NCI-H1930 (cell line): ENCODE data around the gene TSEN54.

ENCODE experiments used
- DNase-seq, 2 experiments: peaks; one replicate each; lab custom pipeline; 2025; lab: John Stamatoyannopoulos, UW

The TSEN54 gene

GRCh38 chr17:75488693-75489510, 27.4 kb upstream of the TSEN54 start:
- no peak for DNase-seq

GRCh38 chr17:75489511-75489955, 26.8 kb upstream of the TSEN54 start:
- DNase-seq, result no peak

GRCh38 chr17:75490173-75490743, 26.1 kb upstream of the TSEN54 start:
- no peak for DNase-seq

DNA sequence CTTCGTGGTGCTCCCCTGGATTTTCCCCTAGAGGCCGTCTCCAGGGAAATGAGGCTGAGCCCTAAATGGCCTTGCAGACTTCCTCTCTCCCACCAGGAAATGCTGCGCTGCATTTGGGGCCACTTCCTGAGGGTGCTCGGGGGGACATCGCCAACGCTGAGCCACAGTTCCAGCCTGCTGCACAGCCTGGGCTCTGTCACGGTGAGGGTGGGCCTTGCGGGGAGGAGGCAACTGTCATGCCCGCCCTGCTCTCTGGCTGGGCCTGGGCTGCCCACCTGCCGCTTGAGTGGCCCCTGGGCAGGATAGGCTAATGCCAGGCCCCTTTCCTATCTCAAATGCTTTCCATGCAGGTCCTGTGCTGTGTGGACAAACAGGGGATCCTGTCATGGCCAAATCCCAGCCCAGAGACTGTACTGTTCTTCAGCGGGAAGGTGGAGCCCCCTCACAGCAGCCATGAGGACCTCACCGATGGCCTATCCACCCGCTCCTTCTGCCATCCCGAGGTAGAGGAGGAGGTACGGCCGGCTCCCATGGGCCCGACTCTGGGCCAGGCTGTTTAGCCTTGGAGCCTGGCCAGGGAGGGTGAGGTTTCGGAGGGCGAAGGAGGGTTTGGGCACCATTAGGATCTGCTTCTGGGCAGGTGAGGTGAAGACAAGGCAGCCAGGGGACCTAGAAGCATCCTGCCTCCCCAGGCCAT, 25.2 kb upstream of the TSEN54 start:
- DNase-seq, result no peak

DNA sequence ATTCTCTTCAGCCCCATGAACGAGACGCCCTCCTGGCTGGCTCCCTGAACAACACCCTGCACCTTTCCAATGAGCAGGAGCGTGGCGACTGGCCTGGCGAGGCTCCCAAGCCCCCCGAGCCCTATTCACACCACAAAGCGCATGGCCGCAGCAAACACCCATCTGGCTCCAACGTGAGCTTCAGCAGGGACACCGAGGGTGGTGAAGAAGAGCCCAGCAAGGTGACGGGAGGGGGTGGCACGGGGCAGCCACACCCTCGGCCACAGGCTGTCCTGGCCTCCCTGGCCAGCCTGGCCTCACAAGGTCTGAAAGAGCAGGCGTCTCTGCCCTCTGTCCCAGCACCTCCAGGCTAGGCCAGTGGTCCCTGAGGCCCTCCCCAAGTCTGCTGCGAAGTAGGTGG, 24.6 kb upstream of the TSEN54 start:
- no peak for DNase-seq

DNA sequence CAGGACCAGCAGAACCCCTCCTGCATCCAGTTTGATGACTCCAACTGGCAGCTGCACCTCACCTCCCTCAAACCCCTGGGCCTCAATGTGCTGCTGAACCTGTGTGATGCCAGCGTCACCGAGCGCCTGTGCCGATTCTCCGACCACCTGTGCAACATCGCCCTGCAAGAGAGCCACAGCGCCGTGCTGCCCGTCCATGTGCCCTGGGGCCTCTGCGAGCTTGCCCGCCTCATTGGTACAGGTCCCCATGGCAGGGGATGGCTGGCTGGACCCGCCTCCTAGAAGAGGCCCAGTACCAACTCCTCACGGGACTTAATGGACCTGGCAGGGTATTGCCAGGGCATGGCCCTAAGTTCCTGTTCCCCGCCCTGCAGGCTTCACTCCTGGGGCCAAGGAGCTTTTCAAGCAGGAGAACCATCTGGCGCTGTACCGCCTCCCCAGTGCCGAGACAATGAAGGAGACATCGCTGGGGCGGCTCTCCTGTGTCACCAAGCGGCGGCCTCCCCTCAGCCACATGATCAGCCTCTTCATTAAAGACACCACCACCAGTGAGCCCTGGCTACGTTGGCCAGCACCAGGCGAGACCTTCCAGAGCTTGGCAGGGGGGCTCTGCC, 23.7 kb upstream of the TSEN54 start:
- no peak for DNase-seq

GRCh38 chr17:75493476-75494129, 22.7 kb upstream of the TSEN54 start:
- DNase-seq, result no peak

DNA sequence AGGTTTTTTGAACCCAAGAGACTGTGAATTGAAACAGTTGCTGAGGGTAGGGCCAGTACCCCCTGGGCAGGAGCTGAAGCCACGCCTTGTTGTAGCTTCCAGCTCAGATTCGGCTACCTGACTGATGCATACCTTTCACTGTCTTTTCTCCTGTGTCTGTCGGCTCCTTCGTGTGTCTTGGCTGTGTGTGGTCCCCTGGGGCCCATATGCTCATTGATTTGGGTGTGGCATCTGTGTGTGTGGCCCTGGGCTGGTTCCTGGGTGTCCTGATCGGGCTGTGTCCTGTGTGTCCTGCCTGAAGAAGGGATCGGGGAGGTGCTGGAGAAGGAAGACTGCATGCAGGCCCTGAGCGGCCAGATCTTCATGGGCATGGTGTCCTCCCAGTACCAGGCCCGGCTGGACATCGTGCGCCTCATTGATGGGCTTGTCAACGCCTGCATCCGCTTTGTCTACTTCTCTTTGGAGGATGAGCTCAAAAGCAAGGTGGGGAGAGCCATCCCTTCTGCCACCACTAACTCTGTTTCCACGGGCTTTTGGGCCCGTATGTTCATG, 21.9 kb upstream of the TSEN54 start:
- DNase-seq, result no peak

- DNase-seq, result no peak
Observed at GRCh38 chr17:75496005-75496404, 20.3 kb upstream of the TSEN54 start.

DNA sequence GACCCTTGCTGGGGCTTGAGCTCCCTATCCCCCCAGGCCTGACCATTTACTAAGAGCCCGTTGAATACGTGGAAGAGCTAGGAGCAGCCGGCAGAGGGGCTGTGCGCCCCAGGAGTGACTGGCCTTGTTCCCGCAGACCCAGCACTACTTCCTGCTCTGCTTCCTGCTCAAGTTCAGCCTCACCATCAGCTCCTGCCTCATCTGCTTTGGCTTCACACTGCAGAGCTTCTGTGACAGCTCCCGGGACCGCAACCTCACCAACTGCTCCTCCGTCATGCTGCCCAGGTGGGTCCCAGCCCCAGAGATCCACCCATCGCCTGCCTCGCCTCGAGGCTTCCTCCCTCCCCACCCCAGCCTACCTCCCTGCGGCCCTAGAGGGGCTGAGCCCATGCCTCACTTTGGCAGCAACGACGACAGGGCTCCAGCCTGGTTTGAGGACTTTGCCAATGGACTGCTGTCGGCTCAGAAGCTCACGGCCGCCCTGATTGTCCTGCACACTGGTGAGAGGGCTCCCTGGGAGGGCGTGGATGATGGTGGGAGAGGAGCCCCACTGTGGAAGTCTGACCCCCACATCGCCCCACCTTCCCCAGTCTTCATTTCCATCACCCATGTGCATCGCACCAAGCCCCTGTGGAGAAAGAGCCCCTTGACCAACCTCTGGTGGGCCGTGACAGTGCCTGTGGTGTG, 18.1 kb upstream of the TSEN54 start:
- DNase-seq, result no peak

GRCh38 chr17:75498726-75499213, 17.6 kb upstream of the TSEN54 start:
- no peak for DNase-seq

DNA sequence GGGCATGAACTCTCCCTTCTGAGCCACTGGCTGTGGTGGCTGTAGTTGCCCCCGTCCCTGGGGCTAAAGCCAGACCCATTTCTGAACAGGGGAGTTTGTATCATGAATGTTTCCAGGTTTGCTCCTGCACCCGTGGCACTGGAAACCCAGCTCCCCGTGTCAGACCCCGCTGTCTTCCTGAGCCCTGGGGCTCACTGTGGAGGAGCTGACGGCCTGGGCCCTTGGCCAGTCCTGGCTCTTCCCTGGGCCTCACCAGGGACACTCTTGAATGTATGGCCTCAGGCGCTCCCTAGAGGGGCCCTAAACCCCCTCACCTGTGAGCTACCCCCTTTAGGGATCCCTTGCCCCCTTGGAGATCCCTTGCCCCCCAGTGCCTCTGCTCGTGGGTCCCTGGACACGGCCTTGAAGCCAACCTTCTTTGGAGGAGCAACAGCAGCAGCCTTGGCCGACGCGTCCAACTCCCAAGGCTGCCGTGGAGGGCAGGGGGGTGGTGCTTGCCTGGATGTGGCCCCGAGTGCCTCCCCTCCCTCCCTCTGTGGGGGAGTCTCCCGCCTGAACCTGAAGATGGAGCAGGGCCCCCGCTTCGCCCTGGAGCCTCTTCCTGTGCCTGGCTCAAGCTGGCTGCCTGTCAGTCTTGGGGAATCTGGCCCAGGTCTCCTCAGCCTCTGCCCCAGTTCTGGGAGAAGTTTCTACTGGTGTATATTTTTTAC, 16.9 kb upstream of the TSEN54 start:
- DNase-seq, result no peak

GRCh38 chr17:75500419-75501216, 15.7 kb upstream of the TSEN54 start:
- DNase-seq, result no peak

GRCh38 chr17:75501378-75502071, 14.8 kb upstream of the TSEN54 start:
- no peak for DNase-seq

DNA sequence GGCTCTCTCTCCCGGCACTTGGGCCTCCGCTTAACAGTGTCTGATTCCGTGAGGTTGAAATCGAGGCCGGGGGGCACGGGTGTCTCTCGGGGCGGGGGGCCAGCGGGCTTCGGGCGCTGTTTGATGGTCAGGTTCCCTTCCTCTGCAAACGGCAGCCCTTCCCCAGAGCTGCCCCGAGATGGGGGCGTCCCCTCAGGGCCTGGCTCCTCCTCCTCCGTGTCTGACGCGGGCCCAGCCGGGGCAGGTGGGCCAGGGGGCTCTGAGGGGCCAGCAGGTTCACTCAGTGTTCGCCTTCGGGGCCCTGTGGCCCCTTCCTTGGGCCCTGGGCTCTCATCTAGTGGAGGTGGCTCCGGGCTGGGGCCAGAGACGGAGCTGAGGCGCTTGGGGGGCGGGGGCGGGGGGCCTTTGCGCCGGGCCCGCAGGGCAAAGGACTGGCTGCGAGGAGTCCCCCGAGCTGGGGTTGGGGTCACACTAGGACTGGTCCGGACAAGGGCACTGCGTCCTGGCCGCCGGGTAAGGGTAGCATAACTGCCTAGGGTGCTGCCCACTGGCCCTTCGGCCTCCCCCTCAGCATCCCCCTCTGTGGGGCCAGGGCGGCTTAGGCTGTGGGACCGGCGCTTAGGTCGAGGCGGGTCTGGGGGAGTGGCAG, 14.1 kb upstream of the TSEN54 start:
- DNase-seq, result no peak

DNA sequence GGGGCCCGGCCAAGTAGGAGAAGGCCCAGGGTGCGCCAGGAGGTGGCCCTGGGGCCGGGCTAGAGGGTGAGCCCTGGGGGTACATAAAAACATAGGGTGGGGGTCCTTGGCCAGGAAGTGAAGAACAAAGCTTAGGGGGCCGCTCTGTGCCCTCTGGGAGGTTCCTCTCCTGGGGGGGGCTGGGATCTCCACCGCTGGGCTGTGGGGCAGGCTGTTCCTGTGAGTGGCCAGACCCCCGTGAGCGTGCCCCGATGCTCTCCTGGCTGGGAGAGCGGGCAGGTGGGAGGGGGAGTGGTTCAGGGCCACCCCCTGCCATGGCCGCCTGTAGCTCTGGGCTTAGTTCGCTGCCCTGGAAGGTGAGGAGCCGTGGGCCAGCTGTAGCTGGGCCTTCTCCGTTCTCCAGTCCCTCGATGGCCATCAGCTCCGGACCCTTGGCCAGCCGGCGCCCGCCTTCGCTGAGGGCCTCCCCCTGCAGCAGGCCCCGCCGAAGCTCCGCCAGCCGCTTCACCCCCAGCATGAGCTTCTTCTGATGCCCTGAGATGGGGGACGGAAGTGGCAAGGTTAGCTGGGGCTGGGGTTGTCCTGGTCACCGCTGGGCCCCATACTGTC, 13.5 kb upstream of the TSEN54 start:
- DNase-seq, result no peak

GRCh38 chr17:75503337-75503950, 12.9 kb upstream of the TSEN54 start:
- no peak for DNase-seq

- no peak for DNase-seq
Observed at GRCh38 chr17:75503976-75504346, 12.4 kb upstream of the TSEN54 start.
